A673 (cell line): ENCODE results near the gene KIAA1614. TPM values are rescaled to one million over a fixed set of nuclear protein-coding genes. Genes with fewer than 3 reads are reported as not detected.

Experiments used
- BruUV-seq: library from RNA; stranded (reverse); fragments of 400-500 nt; replicated peaks from 2 replicates; lab custom pipeline; 2021; lab: Mats Ljungman, UMichigan
- CTCF ChIA-PET: fragments of 300-600 bp; sonication (Branson Sonifier 250); formaldehyde crosslinking; loops from one replicate; lab custom pipeline; 2022; ENCODE audit warnings: antibody characterized with exemption; lab: Charles Lee
- POLR2A ChIA-PET: fragments of 300-600 bp; sonication (Branson Sonifier 250); formaldehyde crosslinking; loops from one replicate; lab custom pipeline; 2022; ENCODE audit warnings: antibody characterized with exemption; ENCODE audit not compliant: low non-redundant PET; lab: Charles Lee
- DNase-seq: peaks from one replicate; pipeline ENCODE4 v3.0.0-alpha.2; 2015; ENCODE audit warnings: low spot score
- H3K27ac ChIP-seq: fragments of 200-600 bp; sonication (generic); 2 replicates; pipeline ENCODE4 v1.5.1; 2016; ENCODE audit warnings: mixed run types, low read depth, mild to moderate bottlenecking, mixed read lengths, antibody characterized with exemption, low read length; ENCODE audit not compliant: poor library complexity, severe bottlenecking
- H3K27me3 ChIP-seq: fragments of 200-600 bp; sonication (generic); replicated peaks from 2 replicates; pipeline ENCODE4 v1.6.1; 2017; ENCODE audit warnings: mixed run types, low read depth, mild to moderate bottlenecking, mixed read lengths, antibody characterized with exemption, low read length; ENCODE audit not compliant: insufficient read depth, poor library complexity
- H3K36me3 ChIP-seq: fragments of 200-600 bp; sonication (generic); 2 replicates; pipeline ENCODE4 v1.6.1; 2016; ENCODE audit warnings: mixed run types, mild to moderate bottlenecking, mixed read lengths, antibody characterized with exemption, low read length; ENCODE audit not compliant: insufficient read depth, poor library complexity, severe bottlenecking
- H3K4me1 ChIP-seq: fragments of 200-600 bp; sonication (generic); 2 replicates; pipeline ENCODE4 v1.6.1; 2017; ENCODE audit warnings: mixed run types, mild to moderate bottlenecking, mixed read lengths, antibody characterized with exemption, low read length; ENCODE audit not compliant: insufficient read depth, poor library complexity, severe bottlenecking
- H3K4me3 ChIP-seq: fragments of 200-600 bp; sonication (generic); 2 replicates; pipeline ENCODE4 v1.5.1; 2016; ENCODE audit warnings: low read depth, mixed run types, mild to moderate bottlenecking, mixed read lengths, low read length; ENCODE audit not compliant: poor library complexity, severe bottlenecking
- H3K9me3 ChIP-seq: fragments of 200-600 bp; sonication (generic); 2 replicates; pipeline ENCODE4 v1.6.1; 2016; ENCODE audit warnings: mixed run types, low read depth, mild to moderate bottlenecking, mixed read lengths, antibody characterized with exemption, low read length; ENCODE audit not compliant: poor library complexity, severe bottlenecking
- CTCF ChIP-seq: fragments of 300-800, 200-600 bp; sonication (generic); conservative IDR thresholded peaks from 2 replicates; pipeline ENCODE4 v1.5.1; 2017; ENCODE audit warnings: low read depth, mild to moderate bottlenecking, antibody characterized with exemption, low read length, moderate library complexity, mixed read lengths
- EZH2 ChIP-seq: fragments of 200-600 bp; sonication (generic); IDR thresholded peaks from 2 replicates; pipeline ENCODE4 v1.6.1; 2017; ENCODE audit warnings: borderline replicate concordance, low read depth, mild to moderate bottlenecking, mixed read lengths, antibody characterized with exemption, low read length; ENCODE audit not compliant: poor library complexity, severe bottlenecking
- intact Hi-C: fragments of 100-400 bp; cut with micrococcal nuclease; formaldehyde crosslinking; loops from one replicate; pipeline ENCODE4 v1.10.0; 2022; ENCODE audit not compliant: unreplicated experiment
- total RNA-seq: library from RNA; stranded (reverse); gene quantifications from 2 replicates; pipeline ENCODE4 v1.2.3, GENCODE V29; 2021

KIAA1614 gene
- total RNA-seq, 1 experiment from 2014 or later: 0.67 TPM

- no peak for DNase-seq
- Histone ChIP-seq H3K27ac (no peak overlapping the region), H3K4me3 (no peak overlapping the region), H3K4me1 (peaks cover 14% of the 10 kb centered on the region), H3K36me3 (no peaks in the 10 kb centered on the region), H3K27me3 (no peaks in the 10 kb centered on the region), H3K9me3 (no peaks in the 10 kb centered on the region)
- TF ChIP-seq EZH2: no peak
- intact Hi-C loops: no loop called here
- no TSS peak for BruUV-seq
- POLR2A ChIA-PET: interaction anchor here (0.6 kb wide), 1 partner anchor 112 kb away, joined by 4 read pairs; no protein-coding TSS in a partner anchor
- CTCF ChIA-PET: no interaction called here
Observed at GRCh38 chr1:180951186-180951745, 38.6 kb downstream of the KIAA1614 start.

GRCh38 chr1:180951836-180952656, 39.3 kb downstream of the KIAA1614 start:
- ChIA-PET POLR2A (interaction anchor here (0.5 to 0.6 kb wide), 2 partner anchors 12 to 111 kb away, joined by 3 to 4 read pairs; no protein-coding TSS in a partner anchor), CTCF (interaction anchor here (0.6 kb wide), 2 partner anchors 55 to 212 kb away, joined by 9 to 15 read pairs; no protein-coding TSS in a partner anchor)
- H3K27me3 ChIP-seq: no peaks in the 10 kb centered on the region
- H3K36me3 ChIP-seq: no peaks in the 10 kb centered on the region
- H3K4me1 ChIP-seq: peaks cover 14% of the 10 kb centered on the region
- no peak overlapping the region for H3K4me3 ChIP-seq
- intact Hi-C loops: no loop called here
- H3K9me3 ChIP-seq: no peaks in the 10 kb centered on the region
- no TSS peak for BruUV-seq
- no peak for DNase-seq
- TF ChIP-seq CTCF (no peak), EZH2 (no peak)
- H3K27ac ChIP-seq: no peak overlapping the region

- TF ChIP-seq EZH2: no peak
- TF ChIP-seq CTCF: no peak
- Histone ChIP-seq H3K27me3 (no peaks in the 10 kb centered on the region), H3K4me3 (no peak overlapping the region), H3K4me1 (peaks cover 14% of the 10 kb centered on the region), H3K36me3 (no peaks in the 10 kb centered on the region), H3K27ac (no peak overlapping the region), H3K9me3 (no peaks in the 10 kb centered on the region)
- no peak for DNase-seq
- POLR2A ChIA-PET: no interaction called here
- intact Hi-C loops: no loop called here
- CTCF ChIA-PET: no interaction called here
- BruUV-seq: no TSS peak
Observed at GRCh38 chr1:180952657-180953013, 39.9 kb downstream of the KIAA1614 start.
